ENCODE measurements around the gene DTX3.

GRCh38 chr12:57603815-57604453 lies 690 bp upstream of the DTX3 start:
- TF ChIP-seq CTCF (IDR thresholded peaks at IDR 0.05 in 8 of 11, conservative IDR thresholded peaks at IDR 0.05 in 3 of 11) (no peak), POLR2AphosphoS5 (IDR thresholded peaks at IDR 0.05) (peak in 1 of 3 donors; percentile 16)
